Measurements from ENCODE around the gene FAM83C. TPM values are rescaled to one million over a fixed set of nuclear protein-coding genes. Genes with fewer than 3 reads are reported as not detected.

The FAM83C gene
- polyA plus RNA-seq (2013, experiment 1 of 2; ENCODE audit: insufficient read length) = 0.10 TPM
- 0.08 TPM for polyA plus RNA-seq (2013, experiment 2 of 2; ENCODE audit: insufficient read length)

GRCh38 chr20:35291654-35292503 lies at the start of gene FAM83C:
Gene FAM83C, minus strand, starts transcription at chr20:35292425. Its CDS starts 121 bp downstream, at chr20:35292304.
- no peak for DNase-seq

GRCh38 chr20:35341366-35342028 lies 49.3 kb upstream of the FAM83C start:
- no peak for DNase-seq

- DNase-seq = no peak
Measured at GRCh38 chr20:35340436-35340835, 48.2 kb upstream of the FAM83C start.

GRCh38 chr20:35339636-35340035 lies 47.4 kb upstream of the FAM83C start:
- no peak for DNase-seq

GRCh38 chr20:35339007-35339406 lies 46.8 kb upstream of the FAM83C start:
- peak; percentile 98 for DNase-seq

- DNase-seq = no peak
Measured at GRCh38 chr20:35334311-35335101, 42.3 kb upstream of the FAM83C start.

GRCh38 chr20:35333606-35334005 lies 41.4 kb upstream of the FAM83C start:
- no peak for DNase-seq

- DNase-seq = no peak
Measured at GRCh38 chr20:35332540-35333200, 40.4 kb upstream of the FAM83C start.

- peak; percentile 58 for DNase-seq
Measured at GRCh38 chr20:35329435-35330139, 37.4 kb upstream of the FAM83C start.

GRCh38 chr20:35328689-35329088 lies 36.5 kb upstream of the FAM83C start:
- DNase-seq = no peak

- DNase-seq = no peak
Measured at GRCh38 chr20:35328095-35328685, 36.0 kb upstream of the FAM83C start.

GRCh38 chr20:35327074-35327976 lies 35.1 kb upstream of the FAM83C start:
- DNase-seq = no peak

- DNase-seq = no peak
Measured at GRCh38 chr20:35326740-35327073, 34.5 kb upstream of the FAM83C start.

GRCh38 chr20:35326021-35326739 lies 34.0 kb upstream of the FAM83C start:
- DNase-seq = peak; percentile 53

GRCh38 chr20:35325401-35325800 lies 33.2 kb upstream of the FAM83C start:
- DNase-seq = no peak

- DNase-seq = peak; percentile 98
Measured at GRCh38 chr20:35320396-35321126, 28.3 kb upstream of the FAM83C start.

- peak; percentile 95 for DNase-seq
Measured at GRCh38 chr20:35319871-35320197, 27.6 kb upstream of the FAM83C start.

- peak; percentile 93 for DNase-seq
Measured at GRCh38 chr20:35319192-35319870, 27.1 kb upstream of the FAM83C start.
